Mesenchymal stem cell (in vitro differentiated cells and primary cell): ENCODE data around the gene CD160.

Source experiments
- DNase-seq: peaks from one replicate; pipeline ENCODE4 v3.0.0-alpha.2; 2013
- H2AFZ ChIP-seq: one replicate; pipeline ENCODE4 v1.6.1; 2013; ENCODE audit warnings: low read depth, mild to moderate bottlenecking, control low read depth, inconsistent platforms, low read length, moderate library complexity
- H2AK5ac ChIP-seq: 2 replicates; pipeline ENCODE4 v1.6.1; 2013; ENCODE audit warnings: low read length, moderate library complexity, mild to moderate bottlenecking, inconsistent platforms; ENCODE audit not compliant: severe bottlenecking
- H2BK120ac ChIP-seq: one replicate; pipeline ENCODE4 v1.6.1; 2013; ENCODE audit warnings: low read depth, mild to moderate bottlenecking, inconsistent platforms, low read length, moderate library complexity
- H2BK12ac ChIP-seq, 2 experiments: one replicate each; pipeline ENCODE4 v1.6.1; 2013; ENCODE audit warnings: inconsistent platforms in 2 of 2, low read length in 2 of 2, mild to moderate bottlenecking in 2 of 2, moderate library complexity in 2 of 2, control low read depth in 1 of 2
- H2BK15ac ChIP-seq: one replicate; pipeline ENCODE4 v1.6.1; 2013; ENCODE audit warnings: mild to moderate bottlenecking, low read depth, inconsistent platforms; ENCODE audit not compliant: poor library complexity, severe bottlenecking
- H2BK5ac ChIP-seq: 2 replicates; pipeline ENCODE4 v1.6.1; 2013; ENCODE audit warnings: low read depth, mild to moderate bottlenecking, low read length, control low read depth, inconsistent platforms; ENCODE audit not compliant: poor library complexity, severe bottlenecking
- H3K14ac ChIP-seq, 2 experiments: one replicate each; pipeline ENCODE4 v1.6.1; 2013; ENCODE audit warnings: inconsistent platforms in 2 of 2, low read length in 2 of 2, control low read depth in 1 of 2, mild to moderate bottlenecking in 1 of 2, moderate library complexity in 1 of 2
- H3K18ac ChIP-seq, 2 experiments: one replicate each; pipeline ENCODE4 v1.6.1; 2013; ENCODE audit warnings: inconsistent platforms in 2 of 2, low read length in 2 of 2, control low read depth in 1 of 2, low read depth in 1 of 2, mild to moderate bottlenecking in 1 of 2
- H3K23ac ChIP-seq, 2 experiments: one replicate each; pipeline ENCODE4 v1.6.1; 2013; ENCODE audit warnings: inconsistent platforms in 2 of 2, low read length in 2 of 2, mild to moderate bottlenecking in 2 of 2, moderate library complexity in 2 of 2, control low read depth in 1 of 2
- H3K27ac ChIP-seq: 2 replicates; pipeline ENCODE4 v1.5.1; 2013; ENCODE audit warnings: mild to moderate bottlenecking, moderate library complexity, low read length, control low read depth, inconsistent platforms; ENCODE audit not compliant: poor library complexity, severe bottlenecking
- H3K27me3 ChIP-seq, 2 experiments: 2 replicates each; pipeline versions ENCODE4 v1.6.1 to v1.7.0; 2013; ENCODE audit warnings: low read length in 2 of 2, mild to moderate bottlenecking in 2 of 2, moderate library complexity in 2 of 2, control low read depth in 1 of 2, inconsistent platforms in 1 of 2; ENCODE audit not compliant: control insufficient read depth in 1 of 2, insufficient read depth in 1 of 2
- H3K36me3 ChIP-seq, 2 experiments: 2 replicates each; pipeline versions ENCODE4 v1.6.1 to v1.7.0; 2013; ENCODE audit warnings: low read length in 2 of 2, control low read depth in 1 of 2, inconsistent platforms in 1 of 2, low read depth in 1 of 2, mild to moderate bottlenecking in 1 of 2; ENCODE audit not compliant: insufficient read depth in 2 of 2, control insufficient read depth in 1 of 2
- H3K4ac ChIP-seq, 2 experiments: one replicate each; pipeline ENCODE4 v1.6.1; 2013; ENCODE audit warnings: inconsistent platforms in 2 of 2, low read length in 2 of 2, mild to moderate bottlenecking in 2 of 2, moderate library complexity in 2 of 2, control low read depth in 1 of 2, low read depth in 1 of 2
- H3K4me1 ChIP-seq: 2 replicates; pipeline ENCODE4 v1.6.1; 2013; ENCODE audit warnings: low read depth, low read length, control low read depth; ENCODE audit not compliant: control insufficient read depth, insufficient read depth
- H3K4me2 ChIP-seq: 2 replicates; pipeline ENCODE4 v1.6.1; 2013; ENCODE audit warnings: low read length, mild to moderate bottlenecking, inconsistent platforms; ENCODE audit not compliant: poor library complexity, severe bottlenecking
- H3K4me3 ChIP-seq, 2 experiments: 2 replicates each; pipeline versions ENCODE4 v1.5.1 to v1.7.0; 2013; ENCODE audit warnings: low read length in 2 of 2, mild to moderate bottlenecking in 2 of 2, control low read depth in 1 of 2, low read depth in 1 of 2; ENCODE audit not compliant: insufficient read depth in 1 of 2
- H3K79me1 ChIP-seq: replicated peaks from 2 replicates; pipeline ENCODE4 v1.6.1; 2013; ENCODE audit warnings: mild to moderate bottlenecking, control low read depth, low read length, inconsistent platforms; ENCODE audit not compliant: poor library complexity, severe bottlenecking
- H3K9ac ChIP-seq: 2 replicates; pipeline ENCODE4 v1.7.0; 2013; ENCODE audit warnings: mild to moderate bottlenecking, low read length, moderate library complexity
- H3K9me3 ChIP-seq: 2 replicates; pipeline ENCODE4 v1.7.0; 2013; ENCODE audit warnings: mild to moderate bottlenecking, low read length; ENCODE audit not compliant: control insufficient read depth
- H4K8ac ChIP-seq: one replicate; pipeline ENCODE4 v1.6.1; 2013; ENCODE audit warnings: inconsistent platforms, mild to moderate bottlenecking, low read length, moderate library complexity
- H4K91ac ChIP-seq: one replicate; pipeline ENCODE4 v1.6.1; 2013; ENCODE audit warnings: mild to moderate bottlenecking, low read length, inconsistent platforms
- WGBS: methylation state at CpG from one replicate; pipeline ENCODE4 v1.1.7; 2013; ENCODE audit warnings: mixed read lengths; 5-methylcytosine and 5-hydroxymethylcytosine counted together

The CD160 gene

GRCh38 chr1:145729196-145729595 is 9.9 kb downstream of the CD160 start:
- Histone ChIP-seq H3K4me2 (no peak overlapping the region), H3K79me1 (no peaks in the 10 kb centered on the region), H4K91ac (no peak overlapping the region), H2AK5ac (no peak overlapping the region), H2BK5ac (no peak overlapping the region), H3K23ac (no peak overlapping the region), H3K4me1 (no peaks in the 10 kb centered on the region), H2AFZ (no peak overlapping the region), H3K18ac (no peak overlapping the region), H3K27ac (no peak overlapping the region), H3K4me3 (peak overlapping the region in 1 of 2 experiments; percentile 23), H3K27me3 (no peaks in the 10 kb centered on the region), H2BK120ac (no peak overlapping the region), H2BK12ac (no peak overlapping the region), H3K9ac (peak overlapping the region; percentile 8), H2BK15ac (no peak overlapping the region), H3K4ac (no peak overlapping the region), H3K14ac (no peak overlapping the region), H3K36me3 (peaks cover 4 to 6% of the 10 kb centered on the region in 2 experiments), H4K8ac (no peak overlapping the region), H3K9me3 (no peaks in the 10 kb centered on the region)
- DNase-seq = no peak
- 99% methylated on average over 5 of the region's 5 CpGs for WGBS

- Histone ChIP-seq H4K8ac (no peak overlapping the region), H2AK5ac (no peak overlapping the region), H2BK120ac (no peak overlapping the region), H2BK5ac (no peak overlapping the region), H3K14ac (no peak overlapping the region), H3K27me3 (no peaks in the 10 kb centered on the region), H3K36me3 (peaks cover 4 to 6% of the 10 kb centered on the region in 2 experiments), H3K4me2 (no peak overlapping the region), H3K27ac (no peak overlapping the region), H2BK15ac (no peak overlapping the region), H3K4me1 (no peaks in the 10 kb centered on the region), H2AFZ (no peak overlapping the region), H3K23ac (no peak overlapping the region), H3K9me3 (no peaks in the 10 kb centered on the region), H3K4me3 (peak overlapping the region in 1 of 2 experiments; percentile 23), H4K91ac (no peak overlapping the region), H3K79me1 (no peaks in the 10 kb centered on the region), H2BK12ac (no peak overlapping the region), H3K4ac (no peak overlapping the region), H3K9ac (peak overlapping the region; percentile 8), H3K18ac (no peak overlapping the region)
- DNase-seq = no peak
- 94% methylated on average over 5 of the region's 5 CpGs for WGBS
These were observed 10.6 kb downstream of the CD160 start for GRCh38 chr1:145729666-145730436.

GRCh38 chr1:145730467-145730866 is 11.2 kb downstream of the CD160 start:
- Histone ChIP-seq H3K79me1 (no peaks in the 10 kb centered on the region), H4K8ac (no peak overlapping the region), H3K4me2 (no peak overlapping the region), H2AK5ac (no peak overlapping the region), H2BK15ac (no peak overlapping the region), H2BK5ac (no peak overlapping the region), H3K36me3 (peaks cover 4 to 6% of the 10 kb centered on the region in 2 experiments), H4K91ac (no peak overlapping the region), H2AFZ (no peak overlapping the region), H2BK12ac (no peak overlapping the region), H2BK120ac (no peak overlapping the region), H3K27ac (no peak overlapping the region), H3K23ac (no peak overlapping the region), H3K18ac (no peak overlapping the region), H3K9ac (no peak overlapping the region), H3K27me3 (no peaks in the 10 kb centered on the region), H3K4me3 (no peak overlapping the region), H3K9me3 (no peaks in the 10 kb centered on the region), H3K14ac (no peak overlapping the region), H3K4me1 (no peaks in the 10 kb centered on the region), H3K4ac (no peak overlapping the region)
- no peak for DNase-seq
- 100% methylated on average over 4 of the region's 4 CpGs for WGBS

- Histone ChIP-seq H3K4me2 (no peak overlapping the region), H3K9ac (no peak overlapping the region), H2BK12ac (no peak overlapping the region), H2AK5ac (no peak overlapping the region), H3K23ac (no peak overlapping the region), H3K27ac (no peak overlapping the region), H2BK15ac (no peak overlapping the region), H2BK120ac (no peak overlapping the region), H3K18ac (no peak overlapping the region), H3K79me1 (no peaks in the 10 kb centered on the region), H3K4ac (no peak overlapping the region), H4K8ac (no peak overlapping the region), H2BK5ac (no peak overlapping the region), H3K36me3 (peaks cover 4 to 6% of the 10 kb centered on the region in 2 experiments), H3K27me3 (no peaks in the 10 kb centered on the region), H3K14ac (no peak overlapping the region), H3K9me3 (no peaks in the 10 kb centered on the region), H2AFZ (no peak overlapping the region), H3K4me1 (no peaks in the 10 kb centered on the region), H3K4me3 (no peak overlapping the region), H4K91ac (no peak overlapping the region)
- DNase-seq = no peak
- WGBS = 100% methylated on average over 1 of the region's 3 CpGs
These were observed 11.6 kb downstream of the CD160 start for GRCh38 chr1:145730900-145731299.
